ENCODE data around the gene NLGN3. TPM values are rescaled to one million over a fixed set of nuclear protein-coding genes. Genes with fewer than 3 reads are reported as not detected.

NLGN3 gene
- total and polyA plus RNA-seq, 2 of the 8 experiments (the other 6 are each of a cell fraction or from before 2014, with no cell fraction given), result 12.0 to 14.8 TPM

GRCh38 chrX:71184803-71185495 lies 40.3 kb downstream of the NLGN3 start (continued):
- TF ChIP-seq RNF2 (IDR thresholded peaks at IDR 0.05; ENCODE audit: borderline replicate concordance, low read depth, low read length, missing control alignments, poor library complexity, severe bottlenecking) (no peak), HDAC6 (IDR thresholded peaks at IDR 0.05; ENCODE audit: low read depth, low read length) (no peak), RBBP5 (IDR thresholded peaks at IDR 0.05; ENCODE audit: borderline replicate concordance, low read depth, low read length) (no peak), JUND (IDR thresholded peaks at IDR 0.05; ENCODE audit: low read length) (no peak), BRCA1 (IDR thresholded peaks at IDR 0.05; ENCODE audit: low read depth, low read length) (no peak), POU5F1 (IDR thresholded peaks at IDR 0.05; ENCODE audit: low read depth, low read length) (no peak), POLR2A (IDR thresholded peaks at IDR 0.05; ENCODE audit: control extremely low read depth in 1 of 2, low read depth in 2 of 2, low read length in 2 of 2) (no peak), ASH2L (IDR thresholded peaks at IDR 0.05; ENCODE audit: low read length) (no peak), NRF1 (IDR thresholded peaks at IDR 0.05; ENCODE audit: low read depth, low read length) (no peak), TAF7 (optimal IDR thresholded peaks at IDR 0.05; ENCODE audit: borderline replicate concordance, low read depth, low read length) (no peak)
